GM21367 (cell line): Measurements from ENCODE around the gene HRH2.
"Not testable (repeated sequence)": the region's sequence is repeated elsewhere in the genome, so short reads cannot be mapped to it uniquely, and the experiment has no call there.

ENCODE experiments used
- ATAC-seq: cut with Tn5 transposase; IDR thresholded peaks from one replicate; pipeline ENCODE4 v1.9.1; 2021; ENCODE audit not compliant: unreplicated experiment

Gene HRH2

DNA sequence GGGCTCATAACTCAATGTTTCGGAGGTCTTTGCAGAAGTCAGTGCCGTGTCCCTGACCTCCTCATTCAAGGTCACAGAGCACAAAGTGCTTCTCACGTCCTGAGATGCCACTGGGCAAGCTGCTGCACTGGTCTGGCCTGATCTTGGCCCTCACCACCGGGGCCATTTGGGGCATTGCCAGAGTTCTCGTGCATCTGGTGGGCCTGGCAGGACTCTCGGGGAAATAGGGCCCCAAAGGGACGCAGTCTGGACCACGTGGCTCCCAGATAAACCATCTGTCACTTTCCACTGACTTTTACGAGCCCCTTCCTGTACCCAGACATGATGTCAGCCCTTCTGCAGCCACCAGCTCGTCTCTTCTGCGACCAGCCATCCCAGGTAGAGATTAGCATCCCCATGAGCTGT, 54.8 kb downstream of the HRH2 start:
- ATAC-seq, result no peak

DNA sequence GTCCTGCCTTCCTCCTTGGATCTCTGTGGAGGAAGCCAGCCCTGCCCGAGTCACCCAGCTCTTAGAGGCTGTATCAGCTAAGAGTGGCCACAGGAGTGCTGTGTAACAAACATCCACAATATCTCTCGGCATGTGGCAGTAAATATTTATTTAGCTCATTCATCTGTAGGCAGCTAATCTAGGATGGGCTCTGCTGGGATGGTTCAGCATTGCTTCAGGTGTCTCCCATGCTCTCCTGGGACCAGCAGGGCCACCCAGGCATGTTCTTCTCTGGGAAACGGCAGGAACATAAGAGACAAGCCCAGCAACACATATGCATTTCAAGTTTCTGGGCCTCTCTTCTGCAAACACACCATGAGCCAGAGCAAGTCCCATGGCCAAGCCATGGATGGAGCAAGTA, 56.1 kb downstream of the HRH2 start:
- no peak for ATAC-seq

DNA sequence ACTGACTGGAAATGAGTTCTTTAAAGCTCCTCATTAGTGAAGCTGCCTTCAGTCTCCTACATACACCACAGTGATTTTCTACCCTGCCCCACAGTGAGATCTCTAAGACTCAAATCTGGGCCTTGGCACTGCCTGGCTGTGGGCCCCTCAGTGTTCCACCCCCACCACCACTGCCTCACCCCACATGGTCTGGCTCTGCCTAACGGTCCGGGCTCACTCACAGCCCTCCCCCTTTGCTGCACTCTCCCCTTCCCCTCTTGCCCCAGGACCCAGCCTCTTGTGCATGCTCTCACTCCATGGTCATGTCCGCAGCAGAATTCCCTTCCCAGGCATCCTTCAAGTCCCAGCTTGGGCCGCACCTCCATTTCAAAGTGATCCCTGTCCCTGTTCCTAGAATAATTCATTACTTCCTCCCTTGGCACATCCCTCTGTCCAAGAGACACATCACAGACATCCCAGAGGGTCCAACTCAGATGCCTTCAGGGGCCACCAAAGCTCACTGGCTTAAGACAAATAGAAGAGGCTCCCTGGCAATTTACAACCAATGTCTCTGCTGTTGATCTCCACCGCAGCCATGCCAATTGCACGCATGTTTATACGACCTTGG, 56.7 kb downstream of the HRH2 start:
- ATAC-seq, result no peak

DNA sequence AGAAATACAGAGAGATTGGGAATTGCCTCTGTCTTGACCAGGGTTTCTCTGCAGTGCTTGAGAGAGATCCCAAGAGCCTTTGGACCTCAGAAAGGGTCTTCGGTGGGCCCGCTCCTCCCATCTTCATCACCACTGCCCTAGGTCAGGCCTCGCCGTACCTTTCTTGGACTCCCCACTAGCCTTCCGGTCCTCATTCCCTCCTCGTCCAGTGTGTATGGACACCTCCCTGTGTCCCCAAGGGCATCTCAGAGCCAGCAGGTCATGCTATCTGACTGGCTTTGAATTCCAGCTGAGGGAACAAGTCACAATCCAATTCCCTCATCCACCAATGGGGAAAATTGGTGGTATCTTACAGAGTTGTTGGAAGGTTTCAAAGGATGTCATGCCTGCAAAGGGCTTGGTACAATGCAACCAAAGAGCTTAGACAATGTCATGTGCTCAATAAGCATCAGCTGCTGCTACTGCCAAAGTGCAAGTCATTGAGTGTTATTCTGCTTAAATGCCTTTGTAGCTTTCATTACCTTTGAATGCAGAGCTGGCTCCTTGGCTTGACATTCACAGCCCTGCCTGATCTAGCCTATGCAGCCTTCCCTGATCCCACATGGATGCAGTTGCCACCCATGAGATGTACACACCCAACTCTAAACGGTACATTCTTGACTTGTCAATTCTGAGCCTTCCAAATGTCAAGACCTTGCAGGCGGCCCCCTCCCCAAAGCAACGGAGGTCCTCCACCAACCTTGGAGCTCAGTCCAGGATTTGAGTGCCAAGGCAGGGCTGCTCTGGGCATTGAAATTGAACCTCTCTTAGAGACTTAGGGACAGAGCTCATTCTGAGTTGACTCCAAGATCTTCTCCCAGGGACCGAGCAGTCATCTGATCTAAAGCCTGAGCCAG, 58.0 kb downstream of the HRH2 start:
- ATAC-seq, result no peak

DNA sequence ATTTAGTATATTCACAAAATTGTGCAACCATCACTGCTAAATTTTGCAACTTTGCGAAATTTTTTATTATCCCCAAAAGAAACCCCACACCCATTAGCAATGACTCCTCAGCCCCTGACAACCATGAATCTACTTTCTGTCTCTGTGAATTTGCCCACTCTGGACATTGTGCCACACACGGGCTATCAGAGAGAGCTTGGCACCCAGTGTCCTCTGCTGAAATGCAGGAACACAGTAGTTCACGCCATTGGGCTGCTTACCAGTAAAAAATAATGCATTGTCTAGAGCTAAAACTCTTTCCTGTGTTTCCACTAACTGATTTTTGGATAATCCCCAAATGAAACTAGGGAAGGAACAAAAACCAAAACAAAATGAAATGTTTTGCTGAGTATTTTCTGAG, 60.0 kb downstream of the HRH2 start:
- ATAC-seq, result no peak

DNA sequence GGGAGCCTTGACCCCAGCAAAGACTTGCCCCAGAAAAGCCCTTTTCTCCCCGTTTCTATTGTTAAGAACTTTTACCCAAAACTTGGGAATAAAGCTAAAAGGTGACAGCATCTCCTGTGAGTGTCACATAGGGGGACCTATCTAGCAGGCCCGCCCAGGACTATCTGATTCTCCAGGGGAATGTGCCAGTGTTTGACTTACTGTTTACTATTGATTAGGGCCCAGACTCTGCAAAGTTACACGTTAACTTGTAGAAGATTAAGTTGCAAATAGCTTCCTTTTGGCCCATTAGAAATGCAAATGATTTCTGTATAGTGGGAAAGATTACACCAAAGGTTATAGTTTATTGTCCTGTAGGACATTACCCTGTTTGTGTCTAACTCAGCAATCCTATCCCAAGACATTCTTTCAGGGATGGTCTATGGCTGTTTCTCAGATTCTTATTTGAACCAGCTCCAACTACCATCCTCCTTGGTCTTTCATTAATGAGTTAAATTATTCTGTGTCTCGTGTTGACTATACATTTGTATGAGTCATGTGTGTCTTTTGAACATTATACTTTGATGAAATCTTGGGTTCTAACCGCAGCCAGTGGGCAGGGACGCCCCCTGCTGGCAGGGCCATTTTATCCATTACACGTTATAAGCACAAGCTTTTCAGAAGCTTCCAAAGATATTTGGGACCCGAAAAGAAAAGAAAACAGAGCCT, 60.7 kb downstream of the HRH2 start:
- no peak for ATAC-seq

DNA sequence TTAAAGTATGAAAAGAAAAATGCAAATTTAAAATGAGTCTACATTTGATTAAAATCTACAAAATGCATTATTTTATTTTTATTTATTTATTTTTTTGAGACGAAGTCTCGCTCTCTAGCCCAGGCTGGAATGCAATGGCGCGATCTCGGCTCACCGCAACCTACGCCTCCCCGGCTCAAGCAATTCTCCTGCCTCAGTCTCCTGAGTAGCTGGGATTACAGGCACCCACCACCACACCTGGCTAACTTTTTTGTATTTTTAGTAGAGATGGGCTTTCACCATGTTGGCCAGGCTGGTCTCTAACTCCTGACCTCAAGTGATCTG, 61.2 kb downstream of the HRH2 start:
- ATAC-seq, result not testable (repeated sequence)

DNA sequence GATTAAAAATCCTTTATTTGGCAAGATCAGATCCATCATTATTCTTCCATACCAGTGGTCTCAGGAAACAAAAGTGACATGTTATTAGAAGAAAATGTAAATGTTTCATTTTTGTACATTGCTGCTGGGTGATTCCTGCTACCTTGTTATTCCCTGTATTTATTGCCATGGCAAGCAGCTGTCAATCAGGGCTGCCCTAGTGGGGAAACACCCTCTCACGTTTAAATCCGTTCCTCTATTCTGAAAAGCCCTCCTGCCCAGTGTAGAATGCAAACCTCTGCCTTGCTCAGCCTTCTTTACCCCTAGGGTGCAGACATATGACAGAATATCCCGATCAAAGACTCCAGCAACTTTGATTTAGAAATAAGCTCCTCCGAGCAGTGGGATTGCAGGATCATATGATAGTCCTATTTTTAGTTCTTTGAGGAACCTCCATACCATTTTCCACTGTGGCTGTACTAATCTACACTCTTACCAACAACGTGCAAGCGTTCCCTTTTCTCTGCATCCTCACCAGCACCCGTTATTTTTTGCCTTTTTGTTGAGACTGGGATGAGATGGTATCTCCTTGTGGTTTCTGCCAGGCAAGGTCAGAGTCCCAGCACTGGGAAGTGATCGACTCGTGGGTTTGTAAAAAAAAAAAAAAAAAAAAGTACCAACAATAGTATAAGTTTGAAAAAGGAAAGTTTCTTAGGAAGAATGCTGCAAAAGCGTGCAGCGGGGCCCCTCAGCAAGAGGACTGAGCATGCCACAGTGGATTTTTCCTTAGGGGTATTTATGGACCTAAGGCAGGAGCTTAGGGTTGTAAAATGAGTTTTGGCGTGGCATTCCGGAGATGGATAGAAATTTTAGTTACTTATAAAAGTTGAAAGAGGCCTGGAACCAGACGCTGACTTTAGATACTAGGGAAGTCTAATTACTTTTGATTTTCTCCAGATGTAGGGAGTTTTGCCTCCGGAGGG, 66.7 kb downstream of the HRH2 start:
- ATAC-seq, result no peak

DNA sequence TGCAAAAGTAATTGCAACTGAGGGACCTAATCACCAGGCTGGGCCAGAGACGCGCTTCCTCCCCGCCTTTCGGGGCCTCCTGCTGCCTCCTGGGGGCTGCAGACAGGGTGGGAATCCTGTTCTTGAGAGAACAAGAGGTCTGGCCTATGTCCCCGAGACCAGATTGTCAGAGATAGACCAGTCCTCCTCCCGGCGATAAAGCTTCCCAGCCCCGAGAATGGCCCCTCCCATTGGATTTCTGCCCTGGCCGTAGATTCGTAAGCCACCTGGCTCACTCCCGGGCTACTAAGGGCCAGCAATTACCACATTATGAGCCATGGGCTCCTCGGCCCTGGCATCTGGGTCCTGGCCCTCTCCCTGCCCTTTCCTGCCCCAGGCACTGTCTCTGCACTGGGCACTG, 70.4 kb downstream of the HRH2 start:
- ATAC-seq, result no peak

DNA sequence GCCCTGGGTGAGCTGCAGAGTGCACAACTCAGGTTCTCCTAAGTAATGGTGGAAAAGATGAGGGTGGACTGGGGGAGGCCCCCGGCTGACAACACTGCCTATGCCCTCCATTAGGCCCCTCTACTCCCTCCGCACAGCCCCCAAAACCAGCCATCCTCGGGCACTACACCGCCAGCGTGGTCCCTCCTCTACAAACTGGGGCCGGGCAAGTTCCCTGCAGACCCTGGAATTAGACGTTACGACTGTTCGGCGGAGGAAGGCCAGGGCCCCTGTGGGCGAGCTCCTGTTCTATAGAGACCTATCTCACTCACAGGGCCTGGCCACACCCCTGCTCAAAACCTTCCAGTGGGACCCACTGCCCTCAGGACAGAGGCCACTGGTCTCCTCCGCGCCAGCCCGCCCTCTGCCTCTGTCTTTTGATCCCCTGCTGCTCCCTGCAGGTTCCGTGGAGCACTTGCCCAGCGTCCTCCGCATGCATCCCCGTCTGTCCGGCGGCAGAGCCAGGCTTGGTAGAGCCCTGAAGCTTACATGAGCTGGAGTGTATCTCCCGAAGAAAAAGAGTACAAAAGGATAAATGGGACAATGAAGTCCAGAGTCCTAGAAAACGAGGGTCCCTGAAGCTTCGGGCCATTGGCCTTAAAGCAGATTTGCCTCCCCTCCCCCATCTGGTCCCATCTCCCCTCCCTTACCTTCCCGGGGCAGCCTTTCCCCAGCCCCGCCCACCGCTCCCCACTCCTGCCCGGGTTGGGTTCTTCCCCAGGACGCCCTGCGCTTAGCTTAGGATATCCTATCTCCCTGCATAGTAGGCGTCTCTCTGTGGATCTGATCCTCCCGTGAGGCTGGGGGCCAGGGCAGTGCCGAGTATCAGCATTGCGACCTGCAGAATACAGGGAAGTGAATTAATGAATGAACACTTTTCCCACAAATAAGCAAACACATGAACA, 71.3 kb downstream of the HRH2 start:
- ATAC-seq, result no peak

DNA sequence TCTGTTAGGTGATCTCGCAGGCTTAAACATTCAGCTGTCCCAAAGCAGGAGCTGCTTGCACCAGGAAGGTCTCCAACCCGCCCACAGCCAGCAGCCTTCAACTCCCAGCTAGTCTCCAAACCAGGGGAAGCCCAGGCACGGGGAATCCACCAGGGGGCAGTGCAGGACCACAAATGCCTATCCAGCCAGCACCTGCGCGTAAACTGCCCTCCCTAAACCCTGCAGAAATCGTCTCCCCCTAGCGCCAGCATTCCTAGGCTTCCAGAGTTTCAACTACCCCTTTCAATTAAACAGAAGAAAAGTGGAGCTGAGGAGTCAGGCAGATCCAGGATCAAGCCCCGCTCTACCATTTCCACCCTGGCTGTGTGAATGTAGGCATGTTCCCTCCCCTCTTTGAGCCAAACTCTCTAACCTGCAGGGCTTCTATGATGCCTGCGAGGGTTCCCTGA, 72.0 kb downstream of the HRH2 start:
- peak; percentile 90 for ATAC-seq

DNA sequence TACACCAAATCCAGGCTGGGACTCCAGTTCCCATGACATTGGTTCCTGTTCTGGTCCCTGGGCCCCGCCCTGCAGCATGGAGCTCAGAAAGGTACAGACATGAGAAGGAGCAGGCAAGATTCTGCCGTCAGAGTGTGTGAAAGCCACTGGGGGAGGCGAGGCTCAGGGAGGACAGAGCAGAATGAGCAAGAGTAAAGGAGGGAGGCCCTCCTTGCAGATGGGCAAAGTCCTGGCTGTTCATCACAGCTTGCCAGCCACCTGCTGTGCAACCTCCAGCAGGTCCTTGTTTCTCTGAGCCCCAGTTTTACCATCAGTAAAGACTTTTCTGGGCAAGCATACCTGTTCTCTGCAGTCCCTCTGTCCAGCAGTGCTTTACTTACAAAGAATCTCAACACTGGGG, 73.3 kb downstream of the HRH2 start:
- ATAC-seq, result no peak

DNA sequence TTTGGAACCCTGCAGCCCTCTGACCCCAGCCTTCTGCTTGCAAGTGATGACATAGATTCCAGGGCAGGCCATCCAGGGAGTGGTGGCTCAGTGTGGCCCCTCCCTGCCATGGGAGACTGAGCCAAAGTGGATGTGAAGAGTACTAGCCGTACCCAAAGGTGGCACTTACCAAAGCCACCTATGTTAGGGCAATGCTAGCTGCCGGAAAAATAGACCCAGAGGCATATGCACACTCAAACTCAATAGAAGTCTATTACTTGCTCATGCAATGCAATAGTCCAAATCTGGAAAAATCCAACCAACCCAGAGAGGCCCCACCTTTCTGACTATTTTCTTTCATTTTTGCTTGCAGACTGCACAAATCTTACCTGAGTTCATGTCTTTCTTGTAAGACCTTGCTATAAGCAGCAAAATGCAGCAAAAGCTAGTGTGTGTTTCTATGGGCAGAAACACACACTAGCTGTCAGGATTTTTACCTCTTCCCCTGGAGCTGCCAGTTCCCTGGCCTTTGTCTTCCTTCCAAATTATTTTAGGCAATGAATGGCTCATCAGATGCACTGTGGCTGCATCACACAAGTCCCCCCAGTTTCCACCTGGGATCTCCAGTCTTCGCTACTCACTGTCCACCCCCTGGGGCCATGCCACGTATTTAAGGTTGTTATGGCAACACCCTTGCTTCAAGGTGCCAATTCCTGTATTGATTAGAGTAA, 74.0 kb downstream of the HRH2 start:
- ATAC-seq, result no peak

DNA sequence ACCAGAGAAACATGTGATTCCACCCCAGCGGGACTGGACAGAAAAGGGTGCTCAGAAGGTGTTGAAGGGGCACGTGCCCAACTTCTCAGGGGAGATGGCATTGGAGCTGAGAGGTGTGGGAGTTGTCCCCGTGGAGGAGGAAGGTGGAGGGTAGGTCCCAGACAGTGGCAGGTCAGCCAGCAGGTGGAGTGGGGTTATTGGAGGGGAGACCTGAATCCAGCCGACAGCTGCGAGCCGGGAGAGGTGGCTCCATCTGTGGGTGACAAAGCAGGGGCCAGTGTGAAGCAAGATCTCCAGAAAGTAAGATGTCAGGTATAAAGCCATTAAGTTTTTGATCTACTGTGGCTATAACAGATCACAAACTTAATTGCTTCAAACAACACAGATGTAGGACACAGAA, 75.1 kb downstream of the HRH2 start:
- ATAC-seq, result no peak

DNA sequence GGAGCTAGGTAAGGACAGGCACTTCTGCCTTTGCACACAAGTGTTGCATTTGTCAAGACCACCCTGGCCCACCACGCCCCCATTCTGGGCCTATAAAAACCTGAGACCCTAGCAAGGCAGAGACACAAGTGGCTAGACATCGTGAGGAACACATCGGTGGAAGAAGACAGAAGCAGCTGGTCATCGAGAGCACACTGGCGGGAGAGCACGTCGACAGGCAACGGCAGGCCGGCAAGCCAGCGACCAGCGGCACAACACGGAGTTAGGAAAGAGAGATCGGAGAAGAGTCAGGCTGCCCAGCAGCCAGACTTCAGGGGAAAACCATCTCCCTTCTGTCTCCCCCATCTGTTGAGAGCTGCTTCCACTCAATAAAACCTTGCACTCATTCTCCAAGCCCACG, 76.1 kb downstream of the HRH2 start:
- no peak for ATAC-seq

DNA sequence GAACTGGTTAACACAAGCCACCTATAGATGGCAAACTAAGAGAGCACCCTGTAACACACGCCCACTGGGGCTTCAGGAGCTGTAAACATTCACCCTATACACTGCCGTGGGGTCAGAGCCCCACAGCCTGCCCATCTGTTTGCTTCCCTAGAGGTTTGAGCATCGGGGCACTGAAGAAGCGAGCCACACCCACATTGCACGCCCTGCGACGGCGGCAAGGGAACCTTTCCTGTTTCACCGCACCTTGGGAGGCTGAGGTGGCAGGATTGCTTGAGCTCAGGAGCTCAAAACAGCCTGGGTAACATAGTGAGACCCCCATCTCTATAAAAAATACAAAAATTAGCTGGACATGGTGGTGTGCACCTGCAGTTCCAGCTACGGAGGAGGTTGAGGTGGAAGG, 76.6 kb downstream of the HRH2 start:
- no peak for ATAC-seq

DNA sequence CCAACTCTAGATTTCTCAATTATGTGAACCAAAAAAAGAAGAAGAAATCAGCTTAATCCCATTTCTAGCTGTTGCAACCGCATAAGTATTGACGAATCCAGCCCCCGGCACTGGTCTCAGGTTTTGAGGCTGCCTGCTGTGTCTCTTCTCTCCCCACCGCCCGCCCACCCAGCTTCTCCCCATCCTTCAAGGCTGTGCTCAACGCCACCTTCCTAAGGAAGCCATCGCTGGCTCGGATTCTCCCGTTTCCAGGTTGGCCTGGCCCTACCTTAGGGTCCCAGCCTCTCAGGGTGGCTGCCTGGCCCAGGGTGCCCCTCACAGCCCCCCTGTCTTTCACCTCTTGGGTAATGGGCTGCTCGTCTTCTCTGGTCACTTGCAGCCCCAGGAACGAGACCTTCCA, 77.8 kb downstream of the HRH2 start:
- ATAC-seq, result no peak

DNA sequence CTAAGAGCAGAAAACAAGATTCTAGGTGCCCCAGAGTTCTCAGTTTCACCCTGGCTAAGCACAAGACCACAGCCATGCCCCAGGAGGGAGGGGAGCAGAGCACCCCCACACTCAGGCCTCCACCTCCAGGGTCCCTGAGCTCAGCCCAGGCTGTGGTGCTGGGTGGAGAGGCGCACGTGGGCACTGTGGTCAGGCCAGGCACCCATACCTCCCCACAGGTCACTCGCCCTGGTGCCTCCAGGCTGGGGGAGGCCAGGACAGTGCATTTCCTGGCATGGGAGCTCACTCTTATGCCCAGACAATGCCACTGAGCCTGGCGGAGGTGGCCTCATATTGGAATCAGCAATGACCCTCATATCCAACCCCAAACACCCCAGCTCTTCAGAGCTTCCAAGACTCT, 78.8 kb downstream of the HRH2 start:
- no peak for ATAC-seq

DNA sequence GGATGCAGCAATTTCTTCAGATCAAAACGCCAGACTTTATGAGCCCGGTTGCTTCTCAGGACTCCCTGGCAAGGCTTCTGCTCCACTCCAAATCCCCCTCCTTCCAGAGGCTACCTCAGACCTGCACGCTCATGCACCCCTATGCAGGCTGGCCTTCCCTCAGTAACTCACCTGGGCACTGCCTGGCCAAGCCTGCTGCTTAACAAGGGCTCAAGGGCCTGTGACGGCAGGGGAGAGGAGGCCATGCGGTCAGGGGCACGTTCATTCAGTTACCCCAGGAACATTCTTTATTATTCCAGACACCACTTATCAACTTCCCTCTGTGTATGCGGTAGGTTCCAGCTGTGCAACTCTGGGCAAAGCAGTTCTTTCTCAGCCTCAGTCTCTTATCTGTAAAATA, 79.6 kb downstream of the HRH2 start:
- no peak for ATAC-seq
